ENCODE data around the gene OR2T11.

OR2T11 gene

DNA sequence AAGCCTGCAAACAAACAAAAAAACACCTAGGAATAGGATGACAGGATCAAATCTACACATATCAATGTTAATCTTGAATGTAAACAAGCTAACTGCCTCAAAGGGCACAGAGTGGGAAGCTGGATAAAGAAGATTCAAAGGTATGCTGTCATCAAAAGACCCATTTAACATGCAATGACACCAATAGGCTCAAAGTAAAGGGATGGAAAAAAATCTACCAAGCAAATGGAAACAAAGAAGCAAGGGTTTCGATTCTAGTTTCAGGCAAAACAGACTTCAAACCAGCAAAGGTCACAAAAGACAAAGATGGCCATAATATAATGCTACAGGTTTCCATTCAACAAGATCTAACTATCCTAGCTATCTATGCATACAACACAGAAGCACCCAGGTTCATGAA, 21.1 kb downstream of the OR2T11 start:
- Histone ChIP-seq H2AFZ (ENCODE audit: low read depth, low read length, severe bottlenecking) (no peak overlapping the region), H3K9ac (ENCODE audit: low read length) (no peak overlapping the region), H3K9me3 (ENCODE audit: insufficient read depth, low read length) (no peaks in the 10 kb centered on the region), H3K27me3 (ENCODE audit: low read length) (no peaks in the 10 kb centered on the region), H3K36me3 (ENCODE audit: low read length) (no peaks in the 10 kb centered on the region), H3K79me2 (ENCODE audit: insufficient read depth, low read length) (no peaks in the 10 kb centered on the region), H3K9me2 (replicated peaks; ENCODE audit: insufficient read depth, low read length) (no peaks in the 10 kb centered on the region), H4K20me1 (ENCODE audit: low read depth, low read length) (no peaks in the 10 kb centered on the region), H3K4me3 (ENCODE audit: insufficient read depth, low read length, poor library complexity, severe bottlenecking) (no peak overlapping the region), H3K4me2 (ENCODE audit: low read depth, low read length, poor library complexity, severe bottlenecking) (no peak overlapping the region), H3F3A (ENCODE audit: insufficient read depth) (no peaks in the 10 kb centered on the region), H3K27ac (ENCODE audit: low read depth, low read length) (no peak overlapping the region)
- no peak for TF ChIP-seq EZH2phosphoT487 (conservative IDR thresholded peaks at IDR 0.05; ENCODE audit: low read length)
- TF ChIP-seq, protein P1, sequence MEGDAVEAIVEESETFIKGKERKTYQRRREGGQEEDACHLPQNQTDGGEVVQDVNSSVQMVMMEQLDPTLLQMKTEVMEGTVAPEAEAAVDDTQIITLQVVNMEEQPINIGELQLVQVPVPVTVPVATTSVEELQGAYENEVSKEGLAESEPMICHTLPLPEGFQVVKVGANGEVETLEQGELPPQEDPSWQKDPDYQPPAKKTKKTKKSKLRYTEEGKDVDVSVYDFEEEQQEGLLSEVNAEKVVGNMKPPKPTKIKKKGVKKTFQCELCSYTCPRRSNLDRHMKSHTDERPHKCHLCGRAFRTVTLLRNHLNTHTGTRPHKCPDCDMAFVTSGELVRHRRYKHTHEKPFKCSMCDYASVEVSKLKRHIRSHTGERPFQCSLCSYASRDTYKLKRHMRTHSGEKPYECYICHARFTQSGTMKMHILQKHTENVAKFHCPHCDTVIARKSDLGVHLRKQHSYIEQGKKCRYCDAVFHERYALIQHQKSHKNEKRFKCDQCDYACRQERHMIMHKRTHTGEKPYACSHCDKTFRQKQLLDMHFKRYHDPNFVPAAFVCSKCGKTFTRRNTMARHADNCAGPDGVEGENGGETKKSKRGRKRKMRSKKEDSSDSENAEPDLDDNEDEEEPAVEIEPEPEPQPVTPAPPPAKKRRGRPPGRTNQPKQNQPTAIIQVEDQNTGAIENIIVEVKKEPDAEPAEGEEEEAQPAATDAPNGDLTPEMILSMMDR (IDR thresholded peaks at IDR 0.05; ENCODE audit: insufficient read depth, low read length, poor library complexity, severe bottlenecking), result no peak

DNA sequence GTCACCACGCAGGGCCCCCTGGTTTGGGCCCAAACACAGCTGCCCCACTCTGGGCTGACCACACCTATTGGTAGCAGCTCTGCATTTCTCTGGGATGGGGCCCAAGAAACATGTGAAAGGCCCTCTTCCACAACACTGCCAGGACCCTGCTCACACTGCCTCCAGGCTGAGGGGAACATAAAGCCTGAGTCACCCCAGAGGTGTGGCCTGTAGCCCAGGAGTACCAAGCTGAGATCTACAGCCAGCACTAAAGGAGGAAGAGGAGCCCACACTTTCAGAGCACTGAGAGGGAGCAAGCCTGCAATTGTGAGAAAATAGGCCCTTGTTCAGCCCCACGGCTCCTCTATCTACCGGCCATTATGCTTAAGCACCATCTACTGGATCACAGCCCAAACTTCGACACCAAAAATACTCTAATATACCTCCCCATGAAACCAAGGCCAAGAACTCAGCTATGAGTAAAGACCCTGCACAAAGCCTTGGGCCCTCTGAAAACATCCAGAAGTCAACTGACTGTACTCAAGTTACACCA, 22.9 kb downstream of the OR2T11 start:
- TF ChIP-seq, protein P1 (IDR thresholded peaks at IDR 0.05; ENCODE audit: insufficient read depth, low read length, poor library complexity, severe bottlenecking), result no peak
- no peak for TF ChIP-seq EZH2phosphoT487 (conservative IDR thresholded peaks at IDR 0.05; ENCODE audit: low read length)
- Histone ChIP-seq H3K9me2 (replicated peaks; ENCODE audit: insufficient read depth, low read length) (no peaks in the 10 kb centered on the region), H3K9me3 (ENCODE audit: insufficient read depth, low read length) (no peaks in the 10 kb centered on the region)

DNA sequence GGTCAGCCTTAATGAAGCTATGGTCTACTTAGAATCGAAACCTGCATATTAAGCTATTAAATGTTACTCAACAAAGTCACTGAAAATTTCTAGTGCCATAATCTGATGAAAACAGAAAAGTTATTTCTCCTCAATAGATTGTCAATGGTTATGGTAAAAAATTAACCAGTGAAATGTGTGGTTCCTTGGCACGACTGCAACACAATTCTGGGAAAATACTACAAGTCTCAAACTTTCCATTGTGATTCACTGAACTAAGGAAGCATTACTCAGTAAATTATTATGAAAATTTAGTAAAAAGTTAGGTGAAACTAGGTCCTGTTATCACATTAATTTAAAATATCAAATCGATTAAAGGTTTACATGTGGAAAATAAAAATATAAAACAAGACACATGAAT, 24.6 kb downstream of the OR2T11 start:
- H3K4me3 ChIP-seq (ENCODE audit: insufficient read depth, low read length, poor library complexity, severe bottlenecking), result no peak overlapping the region
- no peaks in the 10 kb centered on the region for H3K36me3 ChIP-seq (ENCODE audit: low read length)
- H3F3A ChIP-seq (ENCODE audit: insufficient read depth), result no peaks in the 10 kb centered on the region
- no peaks in the 10 kb centered on the region for H3K79me2 ChIP-seq (ENCODE audit: insufficient read depth, low read length)
- H3K9ac ChIP-seq (ENCODE audit: low read length), result no peak overlapping the region
- H3K27me3 ChIP-seq (ENCODE audit: low read length), result no peaks in the 10 kb centered on the region
- TF ChIP-seq, protein P1 (IDR thresholded peaks at IDR 0.05; ENCODE audit: insufficient read depth, low read length, poor library complexity, severe bottlenecking), result no peak
- TF ChIP-seq EZH2phosphoT487 (conservative IDR thresholded peaks at IDR 0.05; ENCODE audit: low read length), result no peak
- no peaks in the 10 kb centered on the region for H3K9me3 ChIP-seq (ENCODE audit: insufficient read depth, low read length)
- no peak overlapping the region for H2AFZ ChIP-seq (ENCODE audit: low read depth, low read length, severe bottlenecking)
- H3K9me2 ChIP-seq (replicated peaks; ENCODE audit: insufficient read depth, low read length), result no peaks in the 10 kb centered on the region
- H3K27ac ChIP-seq (ENCODE audit: low read depth, low read length), result no peak overlapping the region
- H4K20me1 ChIP-seq (ENCODE audit: low read depth, low read length), result no peaks in the 10 kb centered on the region
- H3K4me2 ChIP-seq (ENCODE audit: low read depth, low read length, poor library complexity, severe bottlenecking), result no peak overlapping the region

More for the DNA sequence above, 22.9 kb downstream of the OR2T11 start:
- Histone ChIP-seq H3K27me3 (ENCODE audit: low read length) (no peaks in the 10 kb centered on the region), H3K4me3 (ENCODE audit: insufficient read depth, low read length, poor library complexity, severe bottlenecking) (no peak overlapping the region), H3K4me2 (ENCODE audit: low read depth, low read length, poor library complexity, severe bottlenecking) (no peak overlapping the region), H3F3A (ENCODE audit: insufficient read depth) (no peaks in the 10 kb centered on the region), H3K27ac (ENCODE audit: low read depth, low read length) (no peak overlapping the region), H3K79me2 (ENCODE audit: insufficient read depth, low read length) (no peaks in the 10 kb centered on the region), H3K9ac (ENCODE audit: low read length) (no peak overlapping the region), H3K36me3 (ENCODE audit: low read length) (no peaks in the 10 kb centered on the region), H4K20me1 (ENCODE audit: low read depth, low read length) (no peaks in the 10 kb centered on the region), H2AFZ (ENCODE audit: low read depth, low read length, severe bottlenecking) (no peak overlapping the region)
